ENCODE data around the gene PRRC2A. TPM values are rescaled to one million over a fixed set of nuclear protein-coding genes. Genes with fewer than 3 reads are reported as not detected.

The PRRC2A gene
- polyA plus RNA-seq, 2 of the 4 experiments (the other 2 are of a cell fraction): 28.0 to 61.1 TPM

DNA sequence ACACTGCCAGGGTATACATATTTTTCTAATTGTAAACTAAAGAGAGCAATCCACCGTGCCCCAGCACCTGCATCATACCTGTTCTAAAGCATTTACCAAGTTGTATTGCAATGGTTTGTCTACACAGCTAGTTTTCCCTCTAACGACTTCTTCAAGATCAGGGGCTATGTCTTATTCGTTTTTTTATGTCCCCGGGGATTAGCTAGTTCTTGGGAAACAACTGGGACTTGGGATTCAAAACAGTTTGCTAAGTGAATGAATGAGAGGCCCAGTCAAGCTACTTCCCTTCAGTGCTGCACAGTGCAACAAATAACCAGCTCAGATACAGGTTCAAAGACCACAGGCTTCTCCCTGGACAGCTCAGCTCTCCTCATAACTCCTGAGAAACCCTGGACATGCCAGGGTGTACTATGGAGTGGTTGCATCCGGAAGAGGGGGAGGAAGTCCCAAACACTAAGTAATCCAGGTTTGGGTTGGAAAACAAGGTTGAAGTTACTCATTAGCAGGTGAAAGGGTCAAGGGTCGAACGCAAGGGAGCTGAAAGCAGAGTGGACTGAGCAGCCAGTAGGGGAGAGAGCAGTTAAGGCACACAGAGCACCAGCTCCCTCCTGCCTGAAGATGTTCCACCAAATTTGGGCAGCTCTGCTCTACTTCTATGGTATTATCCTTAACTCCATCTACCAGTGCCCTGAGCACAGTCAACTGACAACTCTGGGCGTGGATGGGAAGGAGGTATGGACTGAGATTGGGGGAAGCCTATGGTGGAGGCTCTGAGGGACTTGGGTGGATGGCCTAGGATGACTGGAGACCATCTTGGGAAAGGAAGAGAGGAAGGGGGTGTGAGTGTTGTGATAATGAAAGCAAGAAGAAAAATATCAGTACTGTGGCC lies 35.1 kb downstream of the PRRC2A start, which contains the start of gene APOM:
TSS of gene APOM (plus strand) at position 546 of the 889 bp plus-strand sequence. CDS start at position 619, 73 bp downstream.
- TF ChIP-seq JUN (IDR thresholded peaks at IDR 0.05) (no peak), HES2 (IDR thresholded peaks at IDR 0.05) (no peak), BHLHE40 (IDR thresholded peaks at IDR 0.05; ENCODE audit: low read depth, low read length) (no peak), ZNF302 (CRISPR knock-in tag; IDR thresholded peaks at IDR 0.05) (no peak), RAD21 (conservative IDR thresholded peaks at IDR 0.05 in 1 of 2, IDR thresholded peaks at IDR 0.05 in 1 of 2) (no peak), FOSB (CRISPR knock-in tag; IDR thresholded peaks at IDR 0.05) (no peak)
- TF ChIP-seq, protein P1, sequence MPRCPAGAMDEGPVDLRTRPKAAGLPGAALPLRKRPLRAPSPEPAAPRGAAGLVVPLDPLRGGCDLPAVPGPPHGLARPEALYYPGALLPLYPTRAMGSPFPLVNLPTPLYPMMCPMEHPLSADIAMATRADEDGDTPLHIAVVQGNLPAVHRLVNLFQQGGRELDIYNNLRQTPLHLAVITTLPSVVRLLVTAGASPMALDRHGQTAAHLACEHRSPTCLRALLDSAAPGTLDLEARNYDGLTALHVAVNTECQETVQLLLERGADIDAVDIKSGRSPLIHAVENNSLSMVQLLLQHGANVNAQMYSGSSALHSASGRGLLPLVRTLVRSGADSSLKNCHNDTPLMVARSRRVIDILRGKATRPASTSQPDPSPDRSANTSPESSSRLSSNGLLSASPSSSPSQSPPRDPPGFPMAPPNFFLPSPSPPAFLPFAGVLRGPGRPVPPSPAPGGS (IDR thresholded peaks at IDR 0.05): no peak
- ATAC-seq (no peak), DNase-seq (ENCODE audit: low read depth in 1 of 2, low spot score in 1 of 2) (no peak), FAIRE-seq (no peak)
- ChIA-PET POLR2A (no interaction called here), CTCF (interaction anchor here (1.2 to 2.0 kb wide), 2 partner anchors 21 to 175 kb away, joined by 4 to 8 read pairs; no protein-coding TSS in a partner anchor)
- 80% methylated on average over 8 of the region's 8 CpGs for WGBS (ENCODE audit: missing lambda C conversion rate)
- Histone ChIP-seq H3K27ac (no peak within 1 kb of the TSS), H3K4me3 (no peak within 1 kb of the TSS), H3K9me3 (no peaks in the 10 kb centered on the region), H3K4me1 (peaks cover 26% of the 10 kb centered on the region), H3K4me2 (no peak within 1 kb of the TSS)

- no peak for TF ChIP-seq HOXB5 (CRISPR knock-in tag; IDR thresholded peaks at IDR 0.05)
- TF ChIP-seq, protein P2, sequence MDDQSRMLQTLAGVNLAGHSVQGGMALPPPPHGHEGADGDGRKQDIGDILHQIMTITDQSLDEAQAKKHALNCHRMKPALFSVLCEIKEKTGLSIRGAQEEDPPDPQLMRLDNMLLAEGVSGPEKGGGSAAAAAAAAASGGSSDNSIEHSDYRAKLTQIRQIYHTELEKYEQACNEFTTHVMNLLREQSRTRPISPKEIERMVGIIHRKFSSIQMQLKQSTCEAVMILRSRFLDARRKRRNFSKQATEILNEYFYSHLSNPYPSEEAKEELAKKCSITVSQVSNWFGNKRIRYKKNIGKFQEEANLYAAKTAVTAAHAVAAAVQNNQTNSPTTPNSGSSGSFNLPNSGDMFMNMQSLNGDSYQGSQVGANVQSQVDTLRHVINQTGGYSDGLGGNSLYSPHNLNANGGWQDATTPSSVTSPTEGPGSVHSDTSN (IDR thresholded peaks at IDR 0.05): no peak
- TF ChIP-seq MAZ (IDR thresholded peaks at IDR 0.05; ENCODE audit: borderline replicate concordance, low read depth, low read length): no peak
- no peak for TF ChIP-seq KDM5A (IDR thresholded peaks at IDR 0.05)
- TF ChIP-seq ATOH8 (CRISPR knock-in tag; IDR thresholded peaks at IDR 0.05; ENCODE audit: low read depth): no peak
- no peak for TF ChIP-seq CEBPB (IDR thresholded peaks at IDR 0.05)
- TF ChIP-seq RCOR1 (IDR thresholded peaks at IDR 0.05; ENCODE audit: low read depth, low read length): no peak
- TF ChIP-seq CHD2 (IDR thresholded peaks at IDR 0.05; ENCODE audit: low read length, partially characterized antibody): no peak
- no peak for TF ChIP-seq BHLHE40 (IDR thresholded peaks at IDR 0.05; ENCODE audit: low read depth, low read length)
- TF ChIP-seq USF2 (IDR thresholded peaks at IDR 0.05): no peak
- no peak for TF ChIP-seq ZC3H11A (IDR thresholded peaks at IDR 0.05)
- TF ChIP-seq FOXS1 (CRISPR knock-in tag; IDR thresholded peaks at IDR 0.05): no peak
- TF ChIP-seq EP300 (IDR thresholded peaks at IDR 0.05): no peak
- no peak for TF ChIP-seq HEYL (CRISPR knock-in tag; IDR thresholded peaks at IDR 0.05)
- TF ChIP-seq NR3C1 (IDR thresholded peaks at IDR 0.05): no peak
- TF ChIP-seq, protein P3, sequence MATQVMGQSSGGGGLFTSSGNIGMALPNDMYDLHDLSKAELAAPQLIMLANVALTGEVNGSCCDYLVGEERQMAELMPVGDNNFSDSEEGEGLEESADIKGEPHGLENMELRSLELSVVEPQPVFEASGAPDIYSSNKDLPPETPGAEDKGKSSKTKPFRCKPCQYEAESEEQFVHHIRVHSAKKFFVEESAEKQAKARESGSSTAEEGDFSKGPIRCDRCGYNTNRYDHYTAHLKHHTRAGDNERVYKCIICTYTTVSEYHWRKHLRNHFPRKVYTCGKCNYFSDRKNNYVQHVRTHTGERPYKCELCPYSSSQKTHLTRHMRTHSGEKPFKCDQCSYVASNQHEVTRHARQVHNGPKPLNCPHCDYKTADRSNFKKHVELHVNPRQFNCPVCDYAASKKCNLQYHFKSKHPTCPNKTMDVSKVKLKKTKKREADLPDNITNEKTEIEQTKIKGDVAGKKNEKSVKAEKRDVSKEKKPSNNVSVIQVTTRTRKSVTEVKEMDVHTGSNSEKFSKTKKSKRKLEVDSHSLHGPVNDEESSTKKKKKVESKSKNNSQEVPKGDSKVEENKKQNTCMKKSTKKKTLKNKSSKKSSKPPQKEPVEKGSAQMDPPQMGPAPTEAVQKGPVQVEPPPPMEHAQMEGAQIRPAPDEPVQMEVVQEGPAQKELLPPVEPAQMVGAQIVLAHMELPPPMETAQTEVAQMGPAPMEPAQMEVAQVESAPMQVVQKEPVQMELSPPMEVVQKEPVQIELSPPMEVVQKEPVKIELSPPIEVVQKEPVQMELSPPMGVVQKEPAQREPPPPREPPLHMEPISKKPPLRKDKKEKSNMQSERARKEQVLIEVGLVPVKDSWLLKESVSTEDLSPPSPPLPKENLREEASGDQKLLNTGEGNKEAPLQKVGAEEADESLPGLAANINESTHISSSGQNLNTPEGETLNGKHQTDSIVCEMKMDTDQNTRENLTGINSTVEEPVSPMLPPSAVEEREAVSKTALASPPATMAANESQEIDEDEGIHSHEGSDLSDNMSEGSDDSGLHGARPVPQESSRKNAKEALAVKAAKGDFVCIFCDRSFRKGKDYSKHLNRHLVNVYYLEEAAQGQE (IDR thresholded peaks at IDR 0.05): no peak
- TF ChIP-seq CHD4 (IDR thresholded peaks at IDR 0.05; ENCODE audit: borderline replicate concordance): no peak
- no peak for TF ChIP-seq GATA3 (IDR thresholded peaks at IDR 0.05; ENCODE audit: borderline replicate concordance)
- no peak for TF ChIP-seq RNF2 (IDR thresholded peaks at IDR 0.05; ENCODE audit: borderline replicate concordance, low read depth)
- no peak for TF ChIP-seq KDM1A (IDR thresholded peaks at IDR 0.05; ENCODE audit: low read depth)
- ChIA-PET CTCF (interaction anchor here (1.0 to 1.5 kb wide), 2 partner anchors 13 to 59 kb away, joined by 3 read pairs; no protein-coding TSS in a partner anchor), POLR2A (no interaction called here)
- Histone ChIP-seq H3K27ac (no peak overlapping the region), H3K9me3 (no peaks in the 10 kb centered on the region), H3K4me2 (no peak overlapping the region), H3K4me1 (peaks cover 26% of the 10 kb centered on the region), H3K4me3 (no peak overlapping the region)
- DNase-seq (ENCODE audit: low read depth in 1 of 2, low spot score in 1 of 2) (no peak), ATAC-seq (no peak), FAIRE-seq (no peak)
- WGBS (ENCODE audit: missing lambda C conversion rate): 68% methylated on average over 6 of the region's 6 CpGs
These were observed 37.1 kb downstream of the PRRC2A start for GRCh38 chr6:31657406-31658157.
